ENCODE results near the gene PWWP2B.
"Not testable (repeated sequence)": the region's sequence is repeated elsewhere in the genome, so short reads cannot be mapped to it uniquely, and the experiment has no call there.

The PWWP2B gene

DNA sequence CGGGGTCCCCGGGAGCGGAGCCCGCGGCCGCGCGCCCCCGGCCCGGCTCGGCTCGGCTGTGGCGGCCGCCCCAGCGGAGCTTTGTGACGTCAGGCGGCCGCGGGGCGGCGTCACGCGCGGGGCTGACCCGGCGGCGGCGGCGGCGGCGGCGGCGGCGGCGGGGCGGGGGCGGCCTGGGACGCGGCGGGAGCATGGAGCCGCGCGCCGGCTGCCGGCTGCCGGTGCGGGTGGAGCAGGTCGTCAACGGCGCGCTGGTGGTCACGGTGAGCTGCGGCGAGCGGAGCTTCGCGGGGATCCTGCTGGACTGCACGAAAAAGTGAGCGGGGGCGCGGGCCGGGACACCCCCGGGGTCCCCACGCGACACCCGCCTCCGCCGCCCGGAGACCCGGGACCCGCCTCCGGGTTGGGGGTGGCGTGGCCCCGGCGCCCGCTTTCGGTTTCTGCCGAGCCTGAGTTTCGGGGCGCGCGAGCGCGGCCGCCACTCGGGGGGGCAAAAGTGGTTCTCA, at the start of gene PWWP2B:
Gene PWWP2B, plus strand, starts transcription at position 165 of the 506 bp plus-strand sequence. Its CDS starts 27 bp downstream, at position 192.
- no peak for DNase-seq (ENCODE audit: low read depth, low spot score)

- no peak for DNase-seq (ENCODE audit: low read depth, low spot score)
These were observed 49.6 kb upstream of the PWWP2B start for GRCh38 chr10:132347211-132347930.

DNA sequence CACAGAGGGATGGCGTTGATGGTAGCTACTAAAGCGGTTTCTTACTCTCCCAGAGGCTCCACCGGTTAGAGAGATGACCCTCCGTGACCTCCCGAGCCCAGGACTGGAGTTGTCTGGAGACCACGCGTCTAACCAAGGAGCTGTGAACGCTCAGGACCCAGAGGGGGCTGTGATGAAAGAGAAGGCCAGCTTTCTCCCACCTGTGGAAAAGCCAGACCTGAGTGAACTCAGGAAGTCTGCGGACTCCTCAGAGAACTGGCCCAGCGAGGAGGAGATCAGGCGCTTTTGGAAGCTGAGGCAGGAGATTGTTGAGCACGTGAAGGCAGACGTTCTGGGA, 49.1 kb upstream of the PWWP2B start:
- DNase-seq (ENCODE audit: low read depth, low spot score), result no peak

DNA sequence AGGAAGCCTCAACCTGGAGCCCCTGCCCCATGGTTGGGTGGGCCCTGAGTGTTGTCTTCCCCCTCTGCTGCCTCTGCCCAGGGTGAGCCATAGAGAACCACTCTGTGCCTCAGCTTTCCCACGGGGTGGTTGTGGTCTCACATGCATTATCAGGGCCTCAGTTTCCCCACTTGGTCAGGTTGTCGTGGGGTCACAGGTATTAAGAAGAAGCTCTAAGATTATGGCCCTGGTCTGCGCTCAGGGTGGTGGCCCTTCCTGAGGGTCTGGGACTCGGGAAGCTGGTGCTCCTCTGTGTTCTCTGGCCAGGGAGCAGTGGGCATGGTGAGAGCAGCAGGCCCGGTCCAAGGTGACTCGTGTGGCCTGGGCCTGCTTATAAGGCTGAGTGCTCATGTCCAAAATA, 47.2 kb upstream of the PWWP2B start:
- no peak for DNase-seq (ENCODE audit: low read depth, low spot score)

GRCh38 chr10:132350391-132350790, 46.6 kb upstream of the PWWP2B start:
- no peak for DNase-seq (ENCODE audit: low read depth, low spot score)

DNA sequence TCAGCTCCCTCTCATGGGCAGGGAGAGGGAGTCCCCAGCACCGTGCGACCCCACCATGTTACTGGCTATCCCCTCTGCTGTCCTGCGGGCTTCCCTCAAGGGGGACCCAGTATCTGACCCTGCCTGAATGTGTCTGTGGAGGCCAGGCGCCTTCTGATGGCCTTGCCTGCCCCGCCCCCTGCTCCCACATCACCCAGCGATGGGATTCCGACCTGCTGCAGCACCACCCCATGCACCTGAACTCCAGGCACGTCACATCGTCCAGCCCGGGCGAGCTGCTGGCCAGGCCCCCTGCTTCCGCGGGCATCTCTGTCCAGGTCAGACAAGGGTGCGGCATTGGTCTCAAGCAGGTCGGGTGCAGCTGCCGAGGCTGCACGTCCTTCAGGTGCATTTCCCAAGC, 46.1 kb upstream of the PWWP2B start:
- DNase-seq (ENCODE audit: low read depth, low spot score), result no peak

DNA sequence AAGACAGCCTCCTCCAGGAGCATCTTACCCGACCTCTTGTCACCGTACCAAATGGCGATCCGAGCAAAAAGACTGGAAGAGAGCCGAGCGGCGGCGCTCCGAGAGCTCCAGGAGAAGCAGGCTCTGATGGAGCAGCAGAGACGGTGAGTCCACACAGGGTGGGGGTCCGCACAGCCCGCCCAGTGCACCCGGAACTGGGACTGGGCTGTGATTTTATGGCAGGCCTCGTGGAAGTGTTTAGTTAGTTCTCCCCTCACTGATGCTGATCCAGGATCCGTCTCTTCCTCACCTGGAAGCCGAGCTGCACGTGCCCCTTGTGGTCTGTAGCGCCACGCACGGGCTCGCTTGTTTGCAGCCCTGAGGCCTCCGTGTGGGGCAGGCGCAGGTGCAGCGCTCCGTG, 45.4 kb upstream of the PWWP2B start:
- no peak for DNase-seq (ENCODE audit: low read depth, low spot score)

DNA sequence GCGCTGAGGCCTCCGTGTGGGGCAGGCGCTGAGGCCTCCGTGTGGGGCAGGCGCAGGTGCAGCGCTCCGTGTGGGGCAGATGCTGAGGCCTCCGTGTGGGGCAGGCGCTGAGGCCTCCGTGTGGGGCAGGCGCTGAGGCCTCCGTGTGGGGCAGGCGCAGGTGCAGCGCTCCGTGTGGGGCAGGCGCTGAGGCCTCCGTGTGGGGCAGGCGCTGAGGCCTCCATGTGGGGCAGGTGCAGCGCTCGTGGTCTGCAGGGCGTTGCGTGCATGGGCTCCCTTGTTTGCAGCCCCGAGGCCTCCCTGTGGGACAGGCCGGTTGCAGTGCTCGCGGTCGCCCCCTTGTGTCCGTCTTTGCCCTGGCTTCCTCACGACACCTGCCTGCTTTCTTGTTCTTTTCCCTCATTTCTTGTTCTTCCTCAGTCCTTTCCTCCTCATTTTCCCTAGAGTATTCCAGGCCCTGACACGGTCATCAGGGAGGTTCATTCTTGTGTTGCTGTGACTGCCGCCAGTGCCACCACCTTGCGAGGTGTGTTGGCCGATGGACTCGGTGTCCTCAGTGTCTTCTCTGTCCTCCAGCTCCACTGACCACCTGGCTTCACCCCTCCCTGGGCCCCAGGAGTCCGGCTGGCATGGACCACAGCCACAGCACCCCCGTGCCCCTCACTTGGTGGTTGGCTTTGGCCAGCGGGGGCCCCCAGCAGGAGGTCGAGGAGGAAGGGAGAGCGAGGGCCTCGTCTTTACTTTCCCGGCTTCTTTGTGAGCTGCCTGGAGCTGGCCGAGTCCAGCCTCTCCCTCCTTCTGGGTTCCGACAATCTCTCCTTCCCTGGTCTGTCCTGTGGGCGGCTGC, 44.3 kb upstream of the PWWP2B start:
- not testable (repeated sequence) for DNase-seq (ENCODE audit: low read depth, low spot score)

DNA sequence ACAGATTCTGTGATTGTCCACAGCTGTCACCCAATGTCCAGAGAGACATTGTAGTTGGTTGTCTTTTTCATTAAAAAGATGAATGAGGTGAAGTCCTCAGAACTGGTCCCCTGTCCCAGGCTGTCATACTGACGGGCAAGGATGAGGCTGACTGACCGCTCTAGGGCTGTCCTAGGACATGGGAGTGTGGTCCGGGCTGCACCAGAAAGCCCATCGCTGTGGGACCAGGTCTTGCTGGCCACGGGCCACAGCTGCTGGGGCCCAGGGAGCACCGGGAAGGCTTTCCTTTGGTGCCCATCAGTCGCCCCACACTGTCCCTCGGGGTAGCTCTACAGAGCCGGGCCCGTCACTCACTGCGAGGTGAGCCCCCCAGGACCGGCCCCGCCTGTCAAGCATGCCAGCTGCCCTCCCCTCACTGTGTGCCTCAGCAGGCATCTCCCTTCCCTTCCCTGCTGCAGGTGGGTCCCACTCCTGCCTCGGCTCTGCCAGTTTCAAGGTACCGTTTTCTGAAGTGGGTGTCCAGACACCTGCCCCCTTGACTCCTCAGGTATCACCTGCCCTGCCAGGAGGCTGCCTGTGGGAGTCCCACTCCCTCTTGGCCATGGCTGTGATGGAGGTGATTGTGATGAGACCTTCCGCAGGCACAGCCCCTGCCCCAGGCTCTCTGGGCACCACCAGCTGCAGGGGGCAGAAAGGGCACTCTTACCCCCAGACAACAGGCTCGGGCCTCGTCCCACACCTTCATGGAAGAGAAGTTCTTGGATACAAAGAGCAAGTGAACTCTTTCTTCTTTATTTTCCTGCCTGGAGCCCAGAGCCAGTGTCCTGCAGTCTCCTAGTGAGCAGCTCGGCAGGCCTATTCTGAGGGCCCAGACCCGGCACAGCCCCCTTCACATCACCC, 43.3 kb upstream of the PWWP2B start:
- no peak for DNase-seq (ENCODE audit: low read depth, low spot score)

GRCh38 chr10:132354356-132355094, 42.5 kb upstream of the PWWP2B start:
- no peak for DNase-seq (ENCODE audit: low read depth, low spot score)

GRCh38 chr10:132355297-132355696, 41.7 kb upstream of the PWWP2B start:
- DNase-seq (ENCODE audit: low read depth, low spot score), result no peak

DNA sequence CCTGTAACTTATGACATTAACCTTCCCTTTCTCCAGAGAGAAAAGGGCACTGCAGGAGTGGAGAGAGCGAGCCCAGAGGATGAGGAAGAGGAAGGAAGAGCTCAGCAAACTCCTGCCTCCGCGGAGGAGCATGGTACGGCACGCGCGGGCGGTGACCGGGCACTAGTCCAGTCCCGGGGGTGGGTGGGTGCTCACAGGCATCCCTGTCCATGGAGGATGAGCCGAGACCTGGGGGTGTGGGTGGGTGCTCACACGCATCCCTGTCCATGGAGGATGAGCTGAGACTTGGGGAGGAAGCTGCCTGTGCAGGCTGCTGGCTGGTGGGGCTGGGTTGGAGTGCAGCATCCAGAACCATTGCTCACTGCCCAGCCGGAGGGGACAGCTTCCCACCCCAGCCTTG, 41.2 kb upstream of the PWWP2B start:
- no peak for DNase-seq (ENCODE audit: low read depth, low spot score)

DNA sequence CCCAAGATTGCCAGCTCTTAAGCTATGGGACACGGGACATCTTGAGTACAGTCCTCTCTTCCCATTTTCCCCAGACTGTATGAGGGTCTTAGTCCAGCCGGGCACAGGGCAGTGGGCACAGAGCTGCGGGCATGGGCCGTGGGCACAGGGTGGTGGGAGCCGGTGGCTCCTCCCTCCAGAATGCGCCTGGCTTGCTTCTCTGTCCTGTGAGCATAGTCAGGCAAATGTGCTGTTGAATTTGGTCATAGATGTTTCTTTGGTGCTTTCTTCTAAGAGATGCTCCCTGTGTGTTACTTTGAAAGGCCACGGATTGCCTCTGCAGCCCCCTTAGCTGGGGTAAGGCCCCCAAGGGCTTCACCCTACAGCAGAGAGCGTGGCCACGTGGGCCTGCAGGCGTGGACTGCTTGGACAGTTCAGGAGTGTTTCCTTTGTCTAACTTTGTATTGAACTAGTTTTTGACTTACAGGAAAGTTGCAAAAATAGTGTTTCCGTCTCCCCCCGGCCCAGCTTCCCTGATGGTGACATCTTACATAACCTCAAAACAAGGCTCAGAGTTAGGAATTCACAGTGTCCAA, 40.3 kb upstream of the PWWP2B start:
- no peak for DNase-seq (ENCODE audit: low read depth, low spot score)

- no peak for DNase-seq (ENCODE audit: low read depth, low spot score)
These were observed 39.5 kb upstream of the PWWP2B start for GRCh38 chr10:132357286-132358058.

GRCh38 chr10:132359305-132360040, 37.5 kb upstream of the PWWP2B start:
- DNase-seq (ENCODE audit: low read depth, low spot score), result no peak

GRCh38 chr10:132360766-132361447, 36.1 kb upstream of the PWWP2B start:
- no peak for DNase-seq (ENCODE audit: low read depth, low spot score)

GRCh38 chr10:132361581-132362101, 35.4 kb upstream of the PWWP2B start:
- no peak for DNase-seq (ENCODE audit: low read depth, low spot score)

- no peak for DNase-seq (ENCODE audit: low read depth, low spot score)
These were observed 34.8 kb upstream of the PWWP2B start for GRCh38 chr10:132362151-132362611.
